ENCODE data around the gene UBE2L6.
"Not testable (repeated sequence)": the region's sequence is repeated elsewhere in the genome, so short reads cannot be mapped to it uniquely, and the experiment has no call there.

UBE2L6 gene

GRCh38 chr11:57541169-57541568 lies 26.3 kb downstream of the UBE2L6 start:
- H3K4me3 ChIP-seq (replicated peaks; ENCODE audit: low read depth, low read length) = no peak overlapping the region
- DNase-seq (ENCODE audit: extremely low read depth, insufficient read length) = no peak
- no peaks in the 10 kb centered on the region for H3K27me3 ChIP-seq (replicated peaks; ENCODE audit: control insufficient read depth, insufficient read depth, low read length)
- peaks cover 2% of the 10 kb centered on the region; the same call in 1 of the 2 replicates for H3K36me3 ChIP-seq (ENCODE audit: control insufficient read depth, insufficient read depth, low read length)
- TF ChIP-seq CTCF (IDR thresholded peaks at IDR 0.05; ENCODE audit: insufficient read depth, low read length, poor library complexity, severe bottlenecking) = no peak

- no peak overlapping the region for H3K4me3 ChIP-seq (replicated peaks; ENCODE audit: low read depth, low read length)
- no peak for DNase-seq (ENCODE audit: extremely low read depth, insufficient read length)
- H3K36me3 ChIP-seq (ENCODE audit: control insufficient read depth, insufficient read depth, low read length) = peaks cover 2% of the 10 kb centered on the region; the same call in 1 of the 2 replicates
- TF ChIP-seq CTCF (IDR thresholded peaks at IDR 0.05; ENCODE audit: insufficient read depth, low read length, poor library complexity, severe bottlenecking) = no peak
- H3K27me3 ChIP-seq (replicated peaks; ENCODE audit: control insufficient read depth, insufficient read depth, low read length) = no peaks in the 10 kb centered on the region
Measured at GRCh38 chr11:57539342-57539741, 28.1 kb downstream of the UBE2L6 start.

- Histone ChIP-seq H3K27me3 (replicated peaks; ENCODE audit: control insufficient read depth, insufficient read depth, low read length) (no peaks in the 10 kb centered on the region), H3K36me3 (ENCODE audit: control insufficient read depth, insufficient read depth, low read length) (peaks cover 2% of the 10 kb centered on the region; the same call in 1 of the 2 replicates), H3K4me3 (replicated peaks; ENCODE audit: low read depth, low read length) (no peak within 1 kb of the TSS)
- no peak for DNase-seq (ENCODE audit: extremely low read depth, insufficient read length)
- TF ChIP-seq CTCF (IDR thresholded peaks at IDR 0.05; ENCODE audit: insufficient read depth, low read length, poor library complexity, severe bottlenecking) = no peak
Measured at GRCh38 chr11:57536947-57537619, 30.4 kb downstream of the UBE2L6 start, which contains the start of gene SMTNL1. Gene SMTNL1, plus strand, starts transcription at chr11:57537595. Its CDS starts 5,048 bp downstream, at chr11:57542643.

GRCh38 chr11:57534449-57534848 lies 33.0 kb downstream of the UBE2L6 start:
- not testable (repeated sequence) for DNase-seq (ENCODE audit: extremely low read depth, insufficient read length); H3K4me3 ChIP-seq (replicated peaks; ENCODE audit: low read depth, low read length); H3K27me3 ChIP-seq (replicated peaks; ENCODE audit: control insufficient read depth, insufficient read depth, low read length); H3K36me3 ChIP-seq (ENCODE audit: control insufficient read depth, insufficient read depth, low read length)

- peak; percentile 95 for DNase-seq (ENCODE audit: extremely low read depth, insufficient read length)
- peak within 1 kb of the TSS; percentile 88 for H3K4me3 ChIP-seq (replicated peaks; ENCODE audit: low read depth, low read length)
- no peak for TF ChIP-seq CTCF (IDR thresholded peaks at IDR 0.05; ENCODE audit: insufficient read depth, low read length, poor library complexity, severe bottlenecking)
- H3K36me3 ChIP-seq (ENCODE audit: control insufficient read depth, insufficient read depth, low read length) = peaks cover 6% of the 10 kb centered on the region
- H3K27me3 ChIP-seq (replicated peaks; ENCODE audit: control insufficient read depth, insufficient read depth, low read length) = no peaks in the 10 kb centered on the region
Measured at GRCh38 chr11:57530596-57531507, 36.6 kb downstream of the UBE2L6 start, which contains the start of gene TIMM10. Gene TIMM10, minus strand, starts transcription at chr11:57530754. Its CDS starts 565 bp downstream, at chr11:57530189.

GRCh38 chr11:57530215-57530595 lies 37.3 kb downstream of the UBE2L6 start:
- DNase-seq (ENCODE audit: extremely low read depth, insufficient read length) = no peak
- Histone ChIP-seq H3K4me3 (replicated peaks; ENCODE audit: low read depth, low read length) (peak overlapping the region; percentile 88), H3K36me3 (ENCODE audit: control insufficient read depth, insufficient read depth, low read length) (peaks cover 8% of the 10 kb centered on the region), H3K27me3 (replicated peaks; ENCODE audit: control insufficient read depth, insufficient read depth, low read length) (no peaks in the 10 kb centered on the region)
- no peak for TF ChIP-seq CTCF (IDR thresholded peaks at IDR 0.05; ENCODE audit: insufficient read depth, low read length, poor library complexity, severe bottlenecking)

All from GM06990 (cell line).